ENCODE measurements around the gene AHCY.
A peak's percentile ranks its signal among the peaks of the same experiment; 100 is the strongest.

AHCY gene

DNA sequence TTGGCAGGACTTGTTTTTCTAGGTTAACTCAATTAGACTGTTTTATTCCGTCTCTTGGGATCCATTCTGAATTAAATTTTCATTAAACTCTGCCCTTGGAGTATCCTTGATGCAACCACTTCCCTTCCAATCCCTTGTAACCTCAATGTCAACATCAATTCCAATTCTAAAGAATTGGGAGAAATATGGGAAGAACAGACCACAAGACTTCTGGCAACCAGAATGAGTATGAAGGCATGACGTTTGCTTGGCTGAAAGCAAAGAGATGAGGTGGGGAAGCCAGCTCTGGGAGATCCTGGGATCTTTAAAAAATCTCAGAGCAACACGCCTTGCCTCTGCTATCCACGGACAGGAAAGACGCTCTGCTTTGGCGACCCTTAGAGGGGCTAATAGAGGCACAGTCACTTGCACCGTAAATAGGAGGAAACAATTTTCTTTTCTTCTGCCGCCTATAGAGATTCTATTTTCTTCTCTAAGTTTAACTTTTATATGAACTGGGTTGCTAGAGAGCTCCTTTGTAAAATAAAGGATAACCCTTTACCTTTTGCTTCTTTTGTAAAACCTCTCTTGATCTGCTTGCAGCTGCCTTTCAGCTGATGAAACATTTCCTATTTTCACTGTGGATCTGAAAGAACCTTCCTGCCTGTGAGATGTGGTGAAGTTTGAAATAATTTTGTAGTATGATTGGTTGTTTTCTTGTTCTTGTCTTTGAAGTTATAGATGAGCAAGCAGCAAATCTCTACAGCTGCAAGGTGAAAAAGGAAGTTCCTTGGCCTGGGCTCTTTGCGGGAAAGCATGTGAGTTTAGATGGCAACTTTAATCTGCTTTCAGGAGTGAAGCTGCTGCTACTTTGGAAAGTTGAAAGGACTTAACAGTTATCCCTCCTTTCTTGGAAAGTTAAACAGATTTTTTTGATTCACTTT lies 62.2 kb downstream of the AHCY start, which contains the start of gene ASIP:
ASIP (plus strand) TSS at position 731 of the 923 bp plus-strand sequence. CDS start 18,952 bp downstream, outside the sequence.
- Histone ChIP-seq H3K4me3 (no peak within 1 kb of the TSS; a peak in 1 of 20 replicates), H3K4me1 (peaks cover 21 to 43% (median 30%) of the 10 kb centered on the region in 10 experiments), H3K27me3 (no peaks in the 10 kb centered on the region), H3K36me3 (no peaks in the 10 kb centered on the region), H3K27ac (peak within 1 kb of the TSS in 10 of 11 experiments; percentile 32 to 70 (median 56); a peak in 18 of 22 replicates), H3K9me3 (replicated peaks in 1 of 11) (peaks cover 25 to 34% (median 31%) of the 10 kb centered on the region in 11 experiments), H4K20me1 (no peaks in the 10 kb centered on the region), H3K4me2 (peak within 1 kb of the TSS; percentile 64 to 85 (median 75)), H3K9ac (peak within 1 kb of the TSS in 8 of 11 experiments; percentile 2 to 54 (median 22); a peak in 9 of 22 replicates)
- TF ChIP-seq Cebpa-rat (IDR thresholded peaks at IDR 0.05), result no peak

DNA sequence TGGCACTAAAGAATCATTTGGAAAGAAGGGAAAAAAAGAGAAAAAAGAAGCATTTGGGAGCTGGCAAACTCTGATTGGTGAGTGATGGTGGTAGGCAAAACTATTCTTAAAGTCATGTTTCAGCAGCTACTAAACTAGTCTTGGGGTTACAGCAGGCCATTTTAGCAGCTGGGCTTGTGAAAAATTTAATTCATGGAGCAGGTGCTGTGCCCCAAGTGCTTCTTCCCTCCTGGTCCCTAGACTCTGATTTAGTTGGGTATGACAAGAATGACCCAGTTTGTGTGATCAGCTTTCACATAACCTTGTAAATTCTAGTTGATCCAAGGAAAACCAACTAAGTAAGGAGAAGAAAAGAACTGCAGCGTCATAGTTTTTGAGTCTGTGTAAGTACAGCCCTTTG lies 63.0 kb downstream of the AHCY start:
- no peak overlapping the region for H3K9ac ChIP-seq
- peaks cover 21 to 34% (median 30%) of the 10 kb centered on the region in 10 experiments for H3K4me1 ChIP-seq
- no peaks in the 10 kb centered on the region for H4K20me1 ChIP-seq
- peaks cover 32 to 40% (median 38%) of the 10 kb centered on the region in 11 experiments for H3K9me3 ChIP-seq (replicated peaks in 1 of 11)
- TF ChIP-seq Cebpa-rat (IDR thresholded peaks at IDR 0.05), result no peak
- H3K27me3 ChIP-seq, result no peaks in the 10 kb centered on the region
- peak overlapping the region in 8 of 11 experiments; percentile 41 to 70 (median 56); a peak in 10 of 22 replicates for H3K27ac ChIP-seq
- peak overlapping the region; percentile 64 to 85 (median 75) for H3K4me2 ChIP-seq
- H3K36me3 ChIP-seq, result no peaks in the 10 kb centered on the region
- H3K4me3 ChIP-seq, result no peak overlapping the region

DNA sequence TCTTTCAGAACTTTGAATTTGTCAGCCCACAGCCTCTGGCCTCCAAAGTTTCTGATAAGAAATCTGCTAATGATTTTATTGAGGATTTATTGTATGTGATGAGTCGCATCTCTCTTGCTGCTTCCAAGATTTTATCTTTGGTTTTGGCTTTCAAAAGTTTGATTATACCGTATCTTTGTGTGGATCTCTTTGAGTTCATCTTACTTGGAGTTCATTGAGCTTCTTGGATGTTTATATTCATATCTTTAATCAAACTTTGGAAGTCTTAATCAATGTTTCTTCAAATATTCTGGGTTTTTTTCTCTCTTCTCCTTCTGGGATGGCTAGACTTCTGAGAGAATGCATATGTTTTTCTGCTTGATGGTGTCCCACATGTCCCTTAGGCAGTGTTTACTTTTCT lies 65.2 kb downstream of the AHCY start:
- H3K27ac ChIP-seq, result no peak overlapping the region
- TF ChIP-seq Cebpa-rat (IDR thresholded peaks at IDR 0.05), result no peak
- peaks cover 45 to 57% (median 51%) of the 10 kb centered on the region in 11 experiments for H3K9me3 ChIP-seq (replicated peaks in 1 of 11)
- H4K20me1 ChIP-seq, result no peaks in the 10 kb centered on the region
- no peak overlapping the region for H3K4me2 ChIP-seq
- H3K4me1 ChIP-seq, result peaks cover 21 to 39% (median 30%) of the 10 kb centered on the region in 10 experiments
- no peaks in the 10 kb centered on the region for H3K27me3 ChIP-seq
- H3K4me3 ChIP-seq, result no peak overlapping the region
- H3K9ac ChIP-seq, result no peak overlapping the region
- no peaks in the 10 kb centered on the region for H3K36me3 ChIP-seq

DNA sequence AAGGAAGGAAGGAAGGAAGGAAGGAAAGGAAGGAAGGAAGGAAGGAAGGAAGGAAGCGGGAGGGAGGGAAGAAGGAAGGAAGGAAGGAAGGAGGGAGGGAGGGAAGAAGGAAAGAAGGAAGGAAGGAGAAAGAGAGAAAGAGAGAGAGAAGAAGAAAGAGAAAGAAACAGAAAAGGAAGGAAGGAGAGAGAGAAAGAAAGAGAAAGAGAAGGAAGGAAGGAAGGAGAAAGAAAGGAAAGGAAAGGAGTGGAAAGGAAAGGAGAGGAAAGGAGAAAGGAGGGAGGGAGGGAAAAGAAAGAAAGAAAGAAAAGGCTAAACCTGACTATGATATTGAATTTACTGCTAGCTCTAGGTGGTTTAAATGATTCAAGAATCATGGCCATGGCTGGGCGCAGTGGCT lies 67.3 kb downstream of the AHCY start:
- H3K36me3 ChIP-seq, result no peaks in the 10 kb centered on the region
- no peak for TF ChIP-seq Cebpa-rat (IDR thresholded peaks at IDR 0.05)
- H3K4me2 ChIP-seq, result no peak overlapping the region
- no peak overlapping the region for H3K27ac ChIP-seq
- H3K4me1 ChIP-seq, result peaks cover 10 to 20% (median 14%) of the 10 kb centered on the region in 10 experiments
- no peaks in the 10 kb centered on the region for H4K20me1 ChIP-seq
- H3K4me3 ChIP-seq, result no peak overlapping the region
- no peak overlapping the region for H3K9ac ChIP-seq
- no peaks in the 10 kb centered on the region for H3K27me3 ChIP-seq
- H3K9me3 ChIP-seq (replicated peaks in 1 of 11), result peaks cover 57 to 69% (median 63%) of the 10 kb centered on the region in 11 experiments

- no peaks in the 10 kb centered on the region for H4K20me1 ChIP-seq
- no peak for TF ChIP-seq Cebpa-rat (IDR thresholded peaks at IDR 0.05)
- no peak overlapping the region for H3K4me3 ChIP-seq
- H3K9ac ChIP-seq, result no peak overlapping the region
- peaks cover 52 to 65% (median 60%) of the 10 kb centered on the region in 11 experiments for H3K9me3 ChIP-seq (replicated peaks in 1 of 11)
- no peaks in the 10 kb centered on the region for H3K27me3 ChIP-seq
- no peak overlapping the region for H3K27ac ChIP-seq
- peaks cover 0 to 5% (median 0%) of the 10 kb centered on the region in 10 experiments; a peak in 1 of 20 replicates for H3K4me1 ChIP-seq
- H3K36me3 ChIP-seq, result no peaks in the 10 kb centered on the region
- H3K4me2 ChIP-seq, result no peak overlapping the region
These were observed 69.5 kb downstream of the AHCY start for GRCh38 chr20:34233687-34234086.

- Histone ChIP-seq H3K27ac (no peak overlapping the region), H3K9me3 (replicated peaks in 1 of 11) (peaks cover 41 to 56% (median 49%) of the 10 kb centered on the region in 11 experiments), H3K9ac (no peak overlapping the region), H4K20me1 (no peaks in the 10 kb centered on the region), H3K4me1 (peaks cover 0 to 5% (median 0%) of the 10 kb centered on the region in 10 experiments; a peak in 1 of 20 replicates), H3K27me3 (no peaks in the 10 kb centered on the region), H3K4me3 (no peak overlapping the region), H3K36me3 (no peaks in the 10 kb centered on the region), H3K4me2 (no peak overlapping the region)
- TF ChIP-seq Cebpa-rat (IDR thresholded peaks at IDR 0.05), result no peak
These were observed 70.6 kb downstream of the AHCY start for GRCh38 chr20:34232494-34233087.

- no peak overlapping the region for H3K9ac ChIP-seq
- no peaks in the 10 kb centered on the region for H4K20me1 ChIP-seq
- H3K27me3 ChIP-seq, result no peaks in the 10 kb centered on the region
- no peak overlapping the region for H3K4me2 ChIP-seq
- H3K9me3 ChIP-seq (replicated peaks in 1 of 11), result peaks cover 31 to 46% (median 39%) of the 10 kb centered on the region in 11 experiments
- no peak overlapping the region for H3K27ac ChIP-seq
- TF ChIP-seq Cebpa-rat (IDR thresholded peaks at IDR 0.05), result no peak
- no peak overlapping the region for H3K4me3 ChIP-seq
- peaks cover 0 to 5% (median 0%) of the 10 kb centered on the region in 10 experiments; a peak in 1 of 20 replicates for H3K4me1 ChIP-seq
- H3K36me3 ChIP-seq, result no peaks in the 10 kb centered on the region
These were observed 71.5 kb downstream of the AHCY start for GRCh38 chr20:34231634-34232033.

All from BLaER1 treated with 17β-estradiol and CSF1 and Interleukin-3, amounts not matched to agents 10 nM and 100 nM (cell line).